ENCODE results near the gene HOXA11. TPM values are rescaled to one million over a fixed set of nuclear protein-coding genes. Genes with fewer than 3 reads are reported as not detected.
A peak's percentile ranks its signal among the peaks of the same experiment; 100 is the strongest.

Gene HOXA11
- total and polyA plus RNA-seq, 12 donors = 0.13 to 3.0 (median 1.2) TPM; not detected in 2

GRCh38 chr7:27138472-27138871, 46.6 kb downstream of the HOXA11 start:
- Histone ChIP-seq H3K4me1 (replicated peaks in 1 of 2) (peaks cover 12 to 37% of the 10 kb centered on the region in 2 donors), H3K36me3 (replicated peaks in 1 of 2) (no peaks in the 10 kb centered on the region), H3K27me3 (no peaks in the 10 kb centered on the region), H3K4me3 (no peak overlapping the region), H3K27ac (peak overlapping the region in 4 of 5 donors; percentile 25 to 99 (median 79)), H3K9me3 (replicated peaks in 1 of 3) (no peaks in the 10 kb centered on the region)
- WGBS, 4 donors = 81 to 93% (median 87%) methylated on average over 1 of the region's 1 CpG
- no peak for TF ChIP-seq POLR2A (IDR thresholded peaks at IDR 0.05)
- DNase-seq = peak in 1 of 7 donors; percentile 38
- intact Hi-C loops (cut with DNase I) = no loop called here

- DNase-seq = no peak
- H3K36me3 ChIP-seq (replicated peaks in 1 of 2) = no peaks in the 10 kb centered on the region
- H3K4me3 ChIP-seq = no peak overlapping the region
- H3K4me1 ChIP-seq (replicated peaks in 1 of 2) = peaks cover 12 to 37% of the 10 kb centered on the region in 2 donors
- peak overlapping the region in 4 of 5 donors; percentile 59 to 99 (median 81) for H3K27ac ChIP-seq
- no peak for TF ChIP-seq CTCF (IDR thresholded peaks at IDR 0.05)
- TF ChIP-seq POLR2A (IDR thresholded peaks at IDR 0.05) = no peak
- no peaks in the 10 kb centered on the region for H3K9me3 ChIP-seq (replicated peaks in 1 of 3)
- intact Hi-C loops (cut with DNase I) = no loop called here
- 80 to 88% (median 86%) methylated on average over 2 of the region's 2 CpGs for WGBS, 4 donors
- no peaks in the 10 kb centered on the region for H3K27me3 ChIP-seq
Observed at GRCh38 chr7:27137640-27138315, 47.3 kb downstream of the HOXA11 start.

GRCh38 chr7:27134392-27134791, 50.6 kb downstream of the HOXA11 start:
- H3K4me1 ChIP-seq (replicated peaks in 1 of 2) = peaks cover 11 to 41% of the 10 kb centered on the region in 2 donors
- WGBS, 4 donors = 48 to 63% (median 56%) methylated on average over 2 of the region's 2 CpGs
- H3K4me3 ChIP-seq = no peak overlapping the region
- H3K36me3 ChIP-seq (replicated peaks in 1 of 2) = no peaks in the 10 kb centered on the region
- peak overlapping the region in 2 of 5 donors; percentile 42 to 73 for H3K27ac ChIP-seq
- peak in 2 of 7 donors; percentile 23 to 57 for DNase-seq
- H3K27me3 ChIP-seq = no peaks in the 10 kb centered on the region
- intact Hi-C loops (cut with DNase I) = no loop called here
- H3K9me3 ChIP-seq (replicated peaks in 1 of 3) = no peaks in the 10 kb centered on the region
- TF ChIP-seq CTCF (IDR thresholded peaks at IDR 0.05) (no peak), POLR2A (IDR thresholded peaks at IDR 0.05) (no peak)

GRCh38 chr7:27133409-27134231, 51.4 kb downstream of the HOXA11 start:
- DNase-seq = peak in 3 of 7 donors; percentile 14 to 52 (median 18)
- intact Hi-C loops (cut with DNase I) = no loop called here
- TF ChIP-seq POLR2A (IDR thresholded peaks at IDR 0.05) (no peak), CTCF (IDR thresholded peaks at IDR 0.05) (no peak)
- Histone ChIP-seq H3K27me3 (no peaks in the 10 kb centered on the region), H3K4me3 (no peak overlapping the region), H3K4me1 (replicated peaks in 1 of 2) (peaks cover 13 to 44% of the 10 kb centered on the region in 2 donors), H3K9me3 (replicated peaks in 1 of 3) (no peaks in the 10 kb centered on the region), H3K27ac (peak overlapping the region in 2 of 5 donors; percentile 42 to 73), H3K36me3 (replicated peaks in 1 of 2) (no peaks in the 10 kb centered on the region)
- 69 to 75% (median 73%) methylated on average over 18 of the region's 18 CpGs for WGBS, 4 donors

Measured in adrenal gland (tissue), 12 donors.